Hepatocyte (in vitro differentiated cells): Measurements from ENCODE around the gene DCDC1.

ENCODE experiments used
- CTCF ChIP-seq: fragments of 200-600 bp; sonication (generic); IDR thresholded peaks from 2 replicates; pipeline ENCODE4 v1.5.1; 2016; ENCODE audit warnings: antibody characterized with exemption, mild to moderate bottlenecking; ENCODE audit not compliant: poor library complexity
- EZH2 ChIP-seq: fragments of 200-600 bp; sonication (generic); IDR thresholded peaks from 2 replicates; pipeline ENCODE4 v1.6.1; 2016; ENCODE audit warnings: antibody characterized with exemption, mild to moderate bottlenecking, borderline replicate concordance
- EZH2phosphoT487 ChIP-seq: fragments of 200-600 bp; sonication (generic); IDR thresholded peaks from one replicate; pipeline ENCODE4 v1.6.1; 2018; ENCODE audit warnings: antibody characterized with exemption, mild to moderate bottlenecking, low read depth, moderate library complexity; ENCODE audit not compliant: unreplicated experiment, severe bottlenecking

GRCh38 chr11:31337806-31338205, 31.7 kb downstream of the DCDC1 start:
- TF ChIP-seq CTCF (no peak), EZH2phosphoT487 (no peak), EZH2 (no peak)
